ENCODE measurements around the gene PARD3B.

The PARD3B gene

DNA sequence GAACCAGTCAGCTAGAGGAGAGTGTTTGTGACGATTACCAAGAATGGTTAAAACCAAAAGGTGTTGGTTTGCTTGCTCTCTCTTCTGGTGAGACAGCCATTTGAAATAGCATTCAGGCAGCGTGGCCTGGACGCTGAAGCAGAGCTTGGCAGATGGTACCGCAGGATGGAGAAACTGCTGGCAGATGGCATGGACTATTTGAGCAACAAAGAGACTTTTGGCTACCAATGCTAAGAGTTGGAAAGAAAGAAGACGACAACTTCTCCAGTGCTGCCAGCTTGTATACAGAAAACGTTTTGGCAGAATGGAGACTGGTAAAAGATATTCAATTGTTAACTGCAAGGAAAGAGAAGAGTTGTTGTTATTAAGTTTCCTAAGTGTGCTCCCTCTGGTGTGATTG, 315.0 kb downstream of the PARD3B start:
- ChIA-PET CTCF (no interaction called here), POLR2A (no interaction called here)
- TF ChIP-seq HDGF (IDR thresholded peaks at IDR 0.05; ENCODE audit: borderline replicate concordance) (no peak), BHLHE40 (IDR thresholded peaks at IDR 0.05; ENCODE audit: borderline replicate concordance) (no peak), NFRKB (IDR thresholded peaks at IDR 0.05) (no peak), FOXK2 (IDR thresholded peaks at IDR 0.05) (no peak)
- no peak for DNase-seq (ENCODE audit: extremely low spot score)

GRCh38 chr2:204862809-204863208, 317.5 kb downstream of the PARD3B start:
- POLR2A ChIA-PET, result no interaction called here
- no peak for DNase-seq (ENCODE audit: extremely low spot score)
- TF ChIP-seq TARDBP (IDR thresholded peaks at IDR 0.05), result no peak
- TF ChIP-seq SP1 (IDR thresholded peaks at IDR 0.05), result no peak
- no peak for TF ChIP-seq SUZ12 (IDR thresholded peaks at IDR 0.05)
- no peak for TF ChIP-seq ZNF384 (IDR thresholded peaks at IDR 0.05)
- no peak for TF ChIP-seq FOXM1 (IDR thresholded peaks at IDR 0.05; ENCODE audit: borderline replicate concordance)
- TF ChIP-seq ELF4 (IDR thresholded peaks at IDR 0.05), result no peak
- TF ChIP-seq FOXA1 (IDR thresholded peaks at IDR 0.05), result no peak
- CTCF ChIA-PET, result no interaction called here

DNA sequence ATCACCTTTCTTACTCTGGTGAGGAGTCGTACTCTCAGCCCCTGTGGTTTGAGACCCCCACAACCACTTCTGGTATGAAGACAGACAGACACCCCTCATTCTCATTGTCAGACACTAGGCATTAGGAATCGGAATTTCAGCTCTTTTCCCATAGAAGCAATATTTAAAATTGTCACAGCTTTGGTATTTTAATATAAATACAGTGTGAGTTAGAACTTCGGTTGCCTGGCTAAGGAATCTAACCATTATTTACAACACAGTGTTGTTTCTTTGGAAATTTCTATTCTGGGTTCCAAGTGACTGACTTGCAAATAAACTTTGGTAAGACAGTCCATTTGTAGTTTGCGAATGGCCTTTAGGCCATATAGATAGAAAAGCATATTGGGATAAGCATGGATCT, 318.1 kb downstream of the PARD3B start:
- CTCF ChIA-PET, result no interaction called here
- POLR2A ChIA-PET, result no interaction called here
- TF ChIP-seq ELF4 (IDR thresholded peaks at IDR 0.05) (no peak), FOXA1 (IDR thresholded peaks at IDR 0.05) (no peak), BHLHE40 (IDR thresholded peaks at IDR 0.05; ENCODE audit: borderline replicate concordance) (no peak), NFRKB (IDR thresholded peaks at IDR 0.05) (no peak), TARDBP (IDR thresholded peaks at IDR 0.05) (no peak), CTBP1 (IDR thresholded peaks at IDR 0.05; ENCODE audit: borderline replicate concordance) (no peak), LEF1 (IDR thresholded peaks at IDR 0.05; ENCODE audit: borderline replicate concordance) (no peak), FOXK2 (IDR thresholded peaks at IDR 0.05) (no peak)
- no peak for DNase-seq (ENCODE audit: extremely low spot score)

GRCh38 chr2:204869132-204869823, 324.0 kb downstream of the PARD3B start:
- ChIA-PET POLR2A (no interaction called here), CTCF (no interaction called here)
- DNase-seq (ENCODE audit: extremely low spot score), result no peak
- TF ChIP-seq L3MBTL2 (conservative IDR thresholded peaks at IDR 0.05) (no peak), SP1 (IDR thresholded peaks at IDR 0.05) (no peak), BHLHE40 (IDR thresholded peaks at IDR 0.05; ENCODE audit: borderline replicate concordance) (no peak), ARNT (IDR thresholded peaks at IDR 0.05) (no peak), FOXA1 (IDR thresholded peaks at IDR 0.05) (no peak), TARDBP (IDR thresholded peaks at IDR 0.05) (no peak), FOXK2 (IDR thresholded peaks at IDR 0.05) (no peak), FOXM1 (IDR thresholded peaks at IDR 0.05; ENCODE audit: borderline replicate concordance) (no peak), LEF1 (IDR thresholded peaks at IDR 0.05; ENCODE audit: borderline replicate concordance) (no peak), ELF4 (IDR thresholded peaks at IDR 0.05) (no peak)
- TF ChIP-seq, protein P1, sequence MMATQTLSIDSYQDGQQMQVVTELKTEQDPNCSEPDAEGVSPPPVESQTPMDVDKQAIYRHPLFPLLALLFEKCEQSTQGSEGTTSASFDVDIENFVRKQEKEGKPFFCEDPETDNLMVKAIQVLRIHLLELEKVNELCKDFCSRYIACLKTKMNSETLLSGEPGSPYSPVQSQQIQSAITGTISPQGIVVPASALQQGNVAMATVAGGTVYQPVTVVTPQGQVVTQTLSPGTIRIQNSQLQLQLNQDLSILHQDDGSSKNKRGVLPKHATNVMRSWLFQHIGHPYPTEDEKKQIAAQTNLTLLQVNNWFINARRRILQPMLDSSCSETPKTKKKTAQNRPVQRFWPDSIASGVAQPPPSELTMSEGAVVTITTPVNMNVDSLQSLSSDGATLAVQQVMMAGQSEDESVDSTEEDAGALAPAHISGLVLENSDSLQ (IDR thresholded peaks at IDR 0.05), result no peak

DNA sequence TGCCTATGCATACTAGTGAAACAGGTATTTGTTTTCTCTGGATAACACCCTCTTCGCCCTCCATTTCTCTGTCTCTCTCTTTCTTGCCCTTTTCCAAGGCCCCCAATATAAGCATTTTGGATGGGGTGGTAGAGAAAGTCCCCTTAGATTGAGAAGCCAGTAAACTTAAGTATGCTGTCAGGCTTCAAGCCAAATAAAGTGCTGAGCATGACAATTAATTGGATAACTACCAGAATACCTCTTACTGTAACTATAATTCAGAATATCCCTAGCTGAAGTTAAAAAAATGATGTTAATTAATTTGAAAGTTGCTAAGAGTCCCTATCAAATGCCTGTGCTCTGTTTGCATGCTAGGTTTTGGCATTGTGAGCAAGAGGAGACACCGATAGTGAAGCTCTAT, 324.8 kb downstream of the PARD3B start:
- POLR2A ChIA-PET, result no interaction called here

DNA sequence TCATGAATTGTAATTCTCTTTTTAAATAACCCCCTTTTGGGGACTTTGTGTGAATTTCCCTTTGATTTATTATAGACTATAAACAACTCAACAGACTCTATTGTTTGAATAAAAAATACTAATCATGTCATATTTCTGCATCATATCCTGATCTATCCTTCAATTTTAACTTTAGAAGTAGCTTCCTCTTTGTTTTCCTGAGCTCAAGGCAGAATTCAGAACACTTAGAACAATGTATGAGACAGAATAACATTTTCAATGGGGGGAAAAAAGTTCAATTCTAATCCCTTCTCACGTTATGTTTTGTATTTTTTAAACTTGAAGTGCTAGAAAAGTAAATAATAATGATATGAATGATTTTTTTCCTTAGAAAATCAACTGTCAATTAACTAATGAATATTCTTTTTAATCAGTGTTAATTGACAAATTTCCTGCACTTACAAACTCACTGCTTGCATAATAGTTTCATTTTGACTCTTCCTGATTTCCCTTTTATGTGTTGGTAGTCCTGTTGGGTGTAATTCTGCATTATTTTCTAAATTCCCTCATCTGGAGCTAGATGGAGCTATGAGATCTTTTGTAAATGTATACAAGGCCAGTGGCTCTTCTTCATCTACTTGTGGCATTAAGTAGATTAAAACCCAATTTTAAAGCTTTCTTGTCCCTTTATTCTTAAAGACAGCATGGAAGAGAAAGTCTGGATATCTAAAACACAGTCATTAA, 326.1 kb downstream of the PARD3B start:
- DNase-seq (ENCODE audit: extremely low spot score), result no peak
- ChIA-PET POLR2A (no interaction called here), CTCF (interaction anchor here (0.6 to 1.2 kb wide), 2 partner anchors 794 to 804 kb away, joined by 3 to 4 read pairs; no protein-coding TSS in a partner anchor)
- no peak for TF ChIP-seq CTBP1 (IDR thresholded peaks at IDR 0.05; ENCODE audit: borderline replicate concordance)
- TF ChIP-seq TARDBP (IDR thresholded peaks at IDR 0.05), result no peak
- no peak for TF ChIP-seq L3MBTL2 (conservative IDR thresholded peaks at IDR 0.05)
- TF ChIP-seq SUZ12 (IDR thresholded peaks at IDR 0.05), result no peak
- no peak for TF ChIP-seq FOXA1 (IDR thresholded peaks at IDR 0.05)
- no peak for TF ChIP-seq ARNT (IDR thresholded peaks at IDR 0.05)
- no peak for TF ChIP-seq BHLHE40 (IDR thresholded peaks at IDR 0.05; ENCODE audit: borderline replicate concordance)
- TF ChIP-seq LEF1 (IDR thresholded peaks at IDR 0.05; ENCODE audit: borderline replicate concordance), result no peak
- TF ChIP-seq HDGF (IDR thresholded peaks at IDR 0.05; ENCODE audit: borderline replicate concordance), result no peak
- no peak for TF ChIP-seq SP1 (IDR thresholded peaks at IDR 0.05)
- TF ChIP-seq ELF4 (IDR thresholded peaks at IDR 0.05), result no peak

More for the DNA sequence above, 324.8 kb downstream of the PARD3B start:
- TF ChIP-seq NFRKB (IDR thresholded peaks at IDR 0.05) (no peak), TARDBP (IDR thresholded peaks at IDR 0.05) (no peak), CTBP1 (IDR thresholded peaks at IDR 0.05; ENCODE audit: borderline replicate concordance) (no peak), ZNF384 (IDR thresholded peaks at IDR 0.05) (no peak), HDGF (IDR thresholded peaks at IDR 0.05; ENCODE audit: borderline replicate concordance) (no peak), FOXA1 (IDR thresholded peaks at IDR 0.05) (no peak), SUZ12 (IDR thresholded peaks at IDR 0.05) (no peak), L3MBTL2 (conservative IDR thresholded peaks at IDR 0.05) (no peak), LEF1 (IDR thresholded peaks at IDR 0.05; ENCODE audit: borderline replicate concordance) (no peak), SP1 (IDR thresholded peaks at IDR 0.05) (no peak), ELF4 (IDR thresholded peaks at IDR 0.05) (no peak)
- TF ChIP-seq, protein P1 (IDR thresholded peaks at IDR 0.05), result no peak
- CTCF ChIA-PET, result no interaction called here
- DNase-seq (ENCODE audit: extremely low spot score), result no peak

- CTCF ChIA-PET, result interaction anchor here (1.0 kb wide), 1 partner anchor 845 kb away, joined by 3 read pairs; no protein-coding TSS in a partner anchor
- TF ChIP-seq CTBP1 (IDR thresholded peaks at IDR 0.05; ENCODE audit: borderline replicate concordance) (no peak), L3MBTL2 (conservative IDR thresholded peaks at IDR 0.05) (no peak), TARDBP (IDR thresholded peaks at IDR 0.05) (no peak), ARNT (IDR thresholded peaks at IDR 0.05) (no peak), LEF1 (IDR thresholded peaks at IDR 0.05; ENCODE audit: borderline replicate concordance) (no peak), ZNF384 (IDR thresholded peaks at IDR 0.05) (no peak), FOXK2 (IDR thresholded peaks at IDR 0.05) (no peak), SUZ12 (IDR thresholded peaks at IDR 0.05) (no peak), ELF4 (IDR thresholded peaks at IDR 0.05) (no peak), FOXA1 (IDR thresholded peaks at IDR 0.05) (no peak), SP1 (IDR thresholded peaks at IDR 0.05) (no peak), NFRKB (IDR thresholded peaks at IDR 0.05) (no peak), FOXM1 (IDR thresholded peaks at IDR 0.05; ENCODE audit: borderline replicate concordance) (no peak), BHLHE40 (IDR thresholded peaks at IDR 0.05; ENCODE audit: borderline replicate concordance) (no peak), HDGF (IDR thresholded peaks at IDR 0.05; ENCODE audit: borderline replicate concordance) (no peak)
- TF ChIP-seq, protein P1 (IDR thresholded peaks at IDR 0.05), result no peak
- POLR2A ChIA-PET, result no interaction called here
- DNase-seq (ENCODE audit: extremely low spot score), result no peak
These were observed 331.0 kb downstream of the PARD3B start for GRCh38 chr2:204876311-204876710.
